Measurements from ENCODE around the gene ELAVL1.

DNA sequence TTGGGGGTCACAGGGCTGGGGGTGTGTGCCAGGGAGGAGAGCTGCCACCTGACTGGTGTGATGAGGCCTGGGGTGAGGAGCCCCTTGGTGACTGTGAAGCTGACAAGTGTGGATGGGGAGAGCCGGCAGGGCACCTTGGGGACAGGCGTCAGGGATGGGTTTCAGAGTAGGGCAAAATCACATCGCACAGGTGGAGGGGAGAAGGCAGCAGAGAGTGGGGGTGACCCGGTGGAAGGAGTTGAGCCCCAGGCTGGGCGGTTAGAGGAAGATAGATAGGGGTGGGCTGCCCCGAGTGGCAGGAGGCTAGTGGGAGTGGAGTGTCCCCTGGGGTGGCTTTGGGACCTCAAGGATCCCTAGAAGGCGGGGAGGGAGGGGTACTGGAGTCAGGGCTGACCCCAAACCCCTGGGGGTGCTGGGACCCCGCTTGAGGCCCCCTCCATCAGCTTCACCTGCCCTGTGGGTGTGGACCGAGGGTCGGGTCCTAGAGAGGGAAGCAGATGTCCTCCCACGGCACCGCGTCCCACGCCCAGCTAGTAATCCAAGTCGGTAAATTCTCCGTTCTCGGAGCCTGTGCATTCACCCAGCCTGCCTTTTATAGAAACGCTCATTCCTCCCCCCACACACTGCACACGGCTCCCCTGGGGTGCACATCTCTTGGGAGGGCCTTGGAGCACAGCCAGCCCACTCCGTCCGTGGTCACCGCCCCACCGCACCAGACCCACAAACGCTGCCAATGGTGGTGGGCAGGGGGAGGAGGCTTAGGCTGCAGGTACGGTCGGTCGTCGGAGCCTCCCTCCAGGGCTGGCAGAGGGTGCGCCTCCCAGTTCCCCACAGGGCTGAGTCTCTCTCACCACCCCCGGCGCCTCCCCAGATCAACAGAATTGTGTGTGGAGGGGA is 81.9 kb downstream of the ELAVL1 start:
- TF ChIP-seq ZNF175 (CRISPR knock-in tag; IDR thresholded peaks at IDR 0.05; ENCODE audit: low read depth) = no peak
- no peak for TF ChIP-seq SP1 (CRISPR knock-in tag; IDR thresholded peaks at IDR 0.05)
- TF ChIP-seq ELF1 (tag; IDR thresholded peaks at IDR 0.05) = no peak
